HepG2 (cell line): ENCODE results near the gene BABAM2. TPM values are rescaled to one million over a fixed set of nuclear protein-coding genes. Genes with fewer than 3 reads are reported as not detected.
A peak's percentile ranks its signal among the peaks of the same experiment; 100 is the strongest.

Experiments used
- AGO1 ChIP-seq: fragments of 200-400 bp; formaldehyde crosslinking; IDR thresholded peaks from 2 replicates; pipeline ENCODE4 v1.6.1; 2017; ENCODE audit warnings: mild to moderate bottlenecking, low read depth, low read length, moderate library complexity; ENCODE audit not compliant: poor library complexity, severe bottlenecking
- AHR ChIP-seq: IDR thresholded peaks from 2 replicates; pipeline ENCODE4 v1.6.1; 2018; ENCODE audit warnings: missing genetic modification reagents, missing compliant biosample characterization
- FLYWCH1 ChIP-seq: sonication (generic); formaldehyde crosslinking; IDR thresholded peaks from 2 replicates; pipeline ENCODE4 v1.8.1; 2023; ENCODE audit warnings: mild to moderate bottlenecking, missing genetic modification reagents
- GABPB1 ChIP-seq: IDR thresholded peaks from 2 replicates; pipeline ENCODE4 v1.6.1; 2016; ENCODE audit warnings: mild to moderate bottlenecking, missing genetic modification reagents, moderate library complexity, missing compliant biosample characterization
- GMEB1 ChIP-seq: sonication (generic); formaldehyde crosslinking; IDR thresholded peaks from 2 replicates; pipeline ENCODE4 v1.5.1; 2020; ENCODE audit warnings: missing genetic modification reagents, mild to moderate bottlenecking, borderline replicate concordance
- HNRNPH1 ChIP-seq: fragments of 200-400 bp; formaldehyde crosslinking; optimal IDR thresholded peaks from 2 replicates; pipeline ENCODE3; 2017; ENCODE audit warnings: mild to moderate bottlenecking, low read depth, low read length
- KAT7 ChIP-seq: IDR thresholded peaks from 2 replicates; pipeline ENCODE4 v1.6.1; 2018; ENCODE audit warnings: borderline replicate concordance, missing compliant biosample characterization
- MATR3 ChIP-seq: sonication (generic); formaldehyde crosslinking; IDR thresholded peaks from 2 replicates; pipeline ENCODE4 v1.4.0; 2020; ENCODE audit warnings: missing genetic modification reagents
- PPARG ChIP-seq: conservative IDR thresholded peaks from 2 replicates; pipeline ENCODE4 v1.6.1; 2016; ENCODE audit warnings: missing biosample characterization, missing genetic modification reagents
- SMARCE1 ChIP-seq: fragments of 450-650 bp; IDR thresholded peaks from 2 replicates; pipeline ENCODE4 v1.6.1; 2017; ENCODE audit warnings: borderline replicate concordance
- SMC3 ChIP-seq: IDR thresholded peaks from 2 replicates; pipeline ENCODE4 v1.6.1; 2011; ENCODE audit warnings: low read length, improper control_type of control experiment
- SOX13 ChIP-seq, 3 experiments: fragments of 450-650 bp in 1 of 3; sonication (generic) in 1 of 3; formaldehyde crosslinking in 1 of 3; IDR thresholded peaks in 2 of 3; conservative IDR thresholded peaks in 1 of 3; 2 replicates each; pipeline versions ENCODE4 v1.5.0 to v1.6.1; 2016 to 2020; ENCODE audit warnings: antibody characterized with exemption in 1 of 3, mild to moderate bottlenecking in 1 of 3, missing compliant biosample characterization in 1 of 3, missing genetic modification reagents in 1 of 3, moderate library complexity in 1 of 3
- SP2 ChIP-seq: sonication (generic); formaldehyde crosslinking; IDR thresholded peaks from 2 replicates; pipeline ENCODE4 v1.5.1; 2020; ENCODE audit warnings: mild to moderate bottlenecking, missing genetic modification reagents
- ZBTB20 ChIP-seq: sonication (generic); formaldehyde crosslinking; IDR thresholded peaks from 2 replicates; pipeline ENCODE4 v1.8.1; 2023; ENCODE audit warnings: missing genetic modification reagents, low read depth, mild to moderate bottlenecking, borderline replicate concordance
- ZFP1 ChIP-seq: IDR thresholded peaks from 2 replicates; pipeline ENCODE4 v1.6.1; 2016
- ZNF235 ChIP-seq: sonication (generic); formaldehyde crosslinking; IDR thresholded peaks from 2 replicates; pipeline ENCODE4 v1.8.1; 2023; ENCODE audit warnings: mild to moderate bottlenecking, missing genetic modification reagents, borderline replicate concordance
- ZNF446 ChIP-seq: sonication (generic); formaldehyde crosslinking; IDR thresholded peaks from 2 replicates; pipeline ENCODE4 v1.5.0; 2020; ENCODE audit warnings: mild to moderate bottlenecking, missing genetic modification reagents
- ZNF670 ChIP-seq: sonication (generic); formaldehyde crosslinking; IDR thresholded peaks from 2 replicates; pipeline ENCODE4 v1.8.0; 2022; ENCODE audit warnings: mild to moderate bottlenecking, missing genetic modification reagents, borderline replicate concordance
- ZNF891 ChIP-seq: sonication (generic); formaldehyde crosslinking; IDR thresholded peaks from 2 replicates; pipeline ENCODE4 v1.5.0; 2020; ENCODE audit warnings: mild to moderate bottlenecking, missing genetic modification reagents
- polyA plus RNA-seq, 8 experiments: library from polyadenylated mRNA; depleted of rRNA in 3 of 8; stranded (reverse) in 7 of 8; unstranded in 1 of 8; fragments of >200 nt; fragmentation: Illumina TruSeq in 4 of 8; extraction: Trizol in 4 of 8; gene quantifications; 2 replicates each; pipeline versions ENCODE4 v1.2.1 to v1.2.3, GENCODE V29; 2011 to 2016; ENCODE audit warnings: low read depth in 4 of 8, missing spikeins in 1 of 8, mixed read lengths in 1 of 8; ENCODE audit not compliant: insufficient read depth in 1 of 8
- total RNA-seq, 5 experiments: library from RNA; depleted of rRNA; stranded (reverse); fragments of >200 nt; fragmentation: Illumina TruSeq; extraction: Trizol; gene quantifications; 2 replicates each; pipeline ENCODE4 v1.2.3, GENCODE V29; 2016; ENCODE audit warnings: low read depth in 1 of 5
- TF ChIP-seq, protein P1 (sequence below): sonication (generic); formaldehyde crosslinking; IDR thresholded peaks from 2 replicates; pipeline ENCODE4 v1.5.1; 2020; ENCODE audit warnings: mild to moderate bottlenecking, missing genetic modification reagents, moderate library complexity
- TF ChIP-seq, protein P2 (sequence below): sonication (generic); formaldehyde crosslinking; IDR thresholded peaks from 2 replicates; pipeline ENCODE4 v1.5.1; 2020; ENCODE audit warnings: mild to moderate bottlenecking, missing genetic modification reagents, borderline replicate concordance
- TF ChIP-seq, protein P3 (sequence below): sonication (generic); formaldehyde crosslinking; IDR thresholded peaks from 2 replicates; pipeline ENCODE4 v1.4.0; 2020; ENCODE audit warnings: missing genetic modification reagents, borderline replicate concordance

BABAM2 gene
- total and polyA plus RNA-seq, 2 of the 13 experiments (the other 11 are each of a cell fraction or from before 2014, with no cell fraction given): 24.9 to 28.0 TPM

GRCh38 chr2:28172114-28172898 is 281.8 kb downstream of the BABAM2 start (continued):
- TF ChIP-seq AHR (CRISPR knock-in tag): no peak
- TF ChIP-seq SOX13 (IDR thresholded peaks at IDR 0.05): no peak
- peak in 1 of 2 experiments; percentile 4; a peak in 1 of 4 replicates for TF ChIP-seq SOX13 (CRISPR knock-in tag; conservative IDR thresholded peaks at IDR 0.05 in 1 of 2, IDR thresholded peaks at IDR 0.05 in 1 of 2)
- TF ChIP-seq ZBTB20 (CRISPR knock-in tag): no peak
- no peak for TF ChIP-seq SMC3
- TF ChIP-seq ZNF891 (CRISPR knock-in tag): no peak
- no peak for TF ChIP-seq KAT7 (CRISPR knock-in tag)
- no peak for TF ChIP-seq FLYWCH1 (CRISPR knock-in tag)
- no peak for TF ChIP-seq SMARCE1
- TF ChIP-seq GMEB1 (CRISPR knock-in tag): no peak
- TF ChIP-seq, protein P1, sequence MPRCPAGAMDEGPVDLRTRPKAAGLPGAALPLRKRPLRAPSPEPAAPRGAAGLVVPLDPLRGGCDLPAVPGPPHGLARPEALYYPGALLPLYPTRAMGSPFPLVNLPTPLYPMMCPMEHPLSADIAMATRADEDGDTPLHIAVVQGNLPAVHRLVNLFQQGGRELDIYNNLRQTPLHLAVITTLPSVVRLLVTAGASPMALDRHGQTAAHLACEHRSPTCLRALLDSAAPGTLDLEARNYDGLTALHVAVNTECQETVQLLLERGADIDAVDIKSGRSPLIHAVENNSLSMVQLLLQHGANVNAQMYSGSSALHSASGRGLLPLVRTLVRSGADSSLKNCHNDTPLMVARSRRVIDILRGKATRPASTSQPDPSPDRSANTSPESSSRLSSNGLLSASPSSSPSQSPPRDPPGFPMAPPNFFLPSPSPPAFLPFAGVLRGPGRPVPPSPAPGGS (CRISPR knock-in tag): no peak
- TF ChIP-seq MATR3: no peak
- no peak for TF ChIP-seq HNRNPH1
- no peak for TF ChIP-seq AGO1
- TF ChIP-seq, protein P2, sequence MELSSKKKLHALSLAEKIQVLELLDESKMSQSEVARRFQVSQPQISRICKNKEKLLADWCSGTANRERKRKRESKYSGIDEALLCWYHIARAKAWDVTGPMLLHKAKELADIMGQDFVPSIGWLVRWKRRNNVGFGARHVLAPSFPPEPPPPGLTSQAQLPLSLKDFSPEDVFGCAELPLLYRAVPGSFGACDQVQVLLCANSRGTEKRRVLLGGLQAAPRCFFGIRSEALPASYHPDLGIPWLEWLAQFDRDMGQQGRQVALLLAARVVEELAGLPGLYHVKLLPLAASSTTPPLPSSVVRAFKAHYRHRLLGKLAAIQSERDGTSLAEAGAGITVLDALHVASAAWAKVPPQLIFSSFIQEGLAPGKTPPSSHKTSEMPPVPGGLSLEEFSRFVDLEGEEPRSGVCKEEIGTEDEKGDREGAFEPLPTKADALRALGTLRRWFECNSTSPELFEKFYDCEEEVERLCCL (CRISPR knock-in tag): no peak
- TF ChIP-seq ZNF235 (CRISPR knock-in tag): no peak
- no peak for TF ChIP-seq GABPB1 (CRISPR knock-in tag)
- TF ChIP-seq, protein P3, sequence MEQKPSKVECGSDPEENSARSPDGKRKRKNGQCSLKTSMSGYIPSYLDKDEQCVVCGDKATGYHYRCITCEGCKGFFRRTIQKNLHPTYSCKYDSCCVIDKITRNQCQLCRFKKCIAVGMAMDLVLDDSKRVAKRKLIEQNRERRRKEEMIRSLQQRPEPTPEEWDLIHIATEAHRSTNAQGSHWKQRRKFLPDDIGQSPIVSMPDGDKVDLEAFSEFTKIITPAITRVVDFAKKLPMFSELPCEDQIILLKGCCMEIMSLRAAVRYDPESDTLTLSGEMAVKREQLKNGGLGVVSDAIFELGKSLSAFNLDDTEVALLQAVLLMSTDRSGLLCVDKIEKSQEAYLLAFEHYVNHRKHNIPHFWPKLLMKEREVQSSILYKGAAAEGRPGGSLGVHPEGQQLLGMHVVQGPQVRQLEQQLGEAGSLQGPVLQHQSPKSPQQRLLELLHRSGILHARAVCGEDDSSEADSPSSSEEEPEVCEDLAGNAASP: no peak
- no peak for TF ChIP-seq ZNF446 (CRISPR knock-in tag)
- TF ChIP-seq SP2 (CRISPR knock-in tag): no peak
- TF ChIP-seq PPARG (CRISPR knock-in tag): 0 out of 2 replicates have a peak, but pooled peaks have one; percentile 38
- TF ChIP-seq ZFP1 (CRISPR knock-in tag): 0 out of 2 replicates have a peak, but pooled peaks have one; percentile 37
- no peak for TF ChIP-seq ZNF670 (CRISPR knock-in tag)
